ENCODE data around the gene NDUFAF3.

Gene NDUFAF3

GRCh38 chr3:49017971-49018706 lies 3.8 kb upstream of the NDUFAF3 start, which contains the start of gene DALRD3:
TSS of gene DALRD3 (minus strand) at chr3:49018580. CDS start at chr3:49018564, 16 bp downstream.
- peak; percentile 77 for DNase-seq (ENCODE audit: low spot score)

- DNase-seq (ENCODE audit: low spot score), result no peak
These were observed 3.3 kb upstream of the NDUFAF3 start for GRCh38 chr3:49018707-49019006.

- DNase-seq (ENCODE audit: low spot score), result no peak
These were observed 2.0 kb upstream of the NDUFAF3 start for GRCh38 chr3:49019941-49020329.

GRCh38 chr3:49020330-49021212 lies 1.4 kb upstream of the NDUFAF3 start:
- DNase-seq (ENCODE audit: low spot score), result peak; percentile 72

GRCh38 chr3:49021213-49021812 lies 608 bp upstream of the NDUFAF3 start:
- DNase-seq (ENCODE audit: low spot score), result peak; percentile 94

GRCh38 chr3:49022688-49023171 lies 809 bp downstream of the NDUFAF3 start:
- no peak for DNase-seq (ENCODE audit: low spot score)

GRCh38 chr3:49023775-49024174 lies 1.9 kb downstream of the NDUFAF3 start:
- no peak for DNase-seq (ENCODE audit: low spot score)

GRCh38 chr3:49024449-49024848 lies 2.5 kb downstream of the NDUFAF3 start:
- DNase-seq (ENCODE audit: low spot score), result no peak

- DNase-seq (ENCODE audit: low spot score), result no peak
These were observed 3.3 kb downstream of the NDUFAF3 start for GRCh38 chr3:49025005-49025792.

GRCh38 chr3:49025793-49026520 lies 4.0 kb downstream of the NDUFAF3 start:
- no peak for DNase-seq (ENCODE audit: low spot score)

- DNase-seq (ENCODE audit: low spot score), result no peak
These were observed 4.6 kb downstream of the NDUFAF3 start for GRCh38 chr3:49026536-49026935.

GRCh38 chr3:49027634-49028033 lies 5.7 kb downstream of the NDUFAF3 start:
- DNase-seq (ENCODE audit: low spot score), result no peak

- no peak for DNase-seq (ENCODE audit: low spot score)
These were observed 6.4 kb downstream of the NDUFAF3 start for GRCh38 chr3:49028298-49028672.

GRCh38 chr3:49028673-49029562 lies 7.0 kb downstream of the NDUFAF3 start, which contains the start of gene IMPDH2:
TSS of gene IMPDH2 (minus strand) at chr3:49029398. CDS start at chr3:49029350, 48 bp downstream.
- DNase-seq (ENCODE audit: low spot score), result peak; percentile 97

- DNase-seq (ENCODE audit: low spot score), result no peak
These were observed 7.6 kb downstream of the NDUFAF3 start for GRCh38 chr3:49029563-49029884.

- no peak for DNase-seq (ENCODE audit: low spot score)
These were observed 8.4 kb downstream of the NDUFAF3 start for GRCh38 chr3:49030321-49030720.

GRCh38 chr3:49032646-49033304 lies 10.9 kb downstream of the NDUFAF3 start:
- DNase-seq (ENCODE audit: low spot score), result no peak

- no peak for DNase-seq (ENCODE audit: low spot score)
These were observed 12.7 kb downstream of the NDUFAF3 start for GRCh38 chr3:49034650-49035049.

GRCh38 chr3:49035281-49035680 lies 13.4 kb downstream of the NDUFAF3 start:
- no peak for DNase-seq (ENCODE audit: low spot score)

GRCh38 chr3:49053543-49053942 lies 31.6 kb downstream of the NDUFAF3 start:
- no peak for DNase-seq (ENCODE audit: low spot score)
